Measurements from ENCODE around the gene GK.
"Not testable (repeated sequence)": the region's sequence is repeated elsewhere in the genome, so short reads cannot be mapped to it uniquely, and the experiment has no call there.

GK gene

GRCh38 chrX:30654386-30654785, 1.2 kb downstream of the GK start:
- not testable (repeated sequence) for DNase-seq (ENCODE audit: low read depth)

GRCh38 chrX:30654989-30655607, 1.9 kb downstream of the GK start:
- peak; percentile 33 for DNase-seq (ENCODE audit: low read depth)

GRCh38 chrX:30655991-30656390, 2.8 kb downstream of the GK start:
- DNase-seq (ENCODE audit: low read depth), result no peak

GRCh38 chrX:30657196-30658161, 4.3 kb downstream of the GK start:
- DNase-seq (ENCODE audit: low read depth), result peak; percentile 38

- DNase-seq (ENCODE audit: low read depth), result peak; percentile 91
These were observed 6.2 kb downstream of the GK start for GRCh38 chrX:30659421-30659820.

GRCh38 chrX:30661228-30661627, 8.0 kb downstream of the GK start:
- DNase-seq (ENCODE audit: low read depth), result no peak

- no peak for DNase-seq (ENCODE audit: low read depth)
These were observed 10.1 kb downstream of the GK start for GRCh38 chrX:30663322-30663721.

- no peak for DNase-seq (ENCODE audit: low read depth)
These were observed 12.2 kb downstream of the GK start for GRCh38 chrX:30665471-30665870.

- no peak for DNase-seq (ENCODE audit: low read depth)
These were observed 12.9 kb downstream of the GK start for GRCh38 chrX:30666094-30666493.

- no peak for DNase-seq (ENCODE audit: low read depth)
These were observed 15.4 kb downstream of the GK start for GRCh38 chrX:30668581-30668980.

- not testable (repeated sequence) for DNase-seq (ENCODE audit: low read depth)
These were observed 18.0 kb downstream of the GK start for GRCh38 chrX:30671189-30671588.

GRCh38 chrX:30673127-30673796, 20.0 kb downstream of the GK start:
- no peak for DNase-seq (ENCODE audit: low read depth)

GRCh38 chrX:30673884-30674598, 20.8 kb downstream of the GK start:
- DNase-seq (ENCODE audit: low read depth), result no peak

- DNase-seq (ENCODE audit: low read depth), result no peak
These were observed 21.6 kb downstream of the GK start for GRCh38 chrX:30674799-30675198.

- no peak for DNase-seq (ENCODE audit: low read depth)
These were observed 26.1 kb downstream of the GK start for GRCh38 chrX:30679369-30679768.

- no peak for DNase-seq (ENCODE audit: low read depth)
These were observed 27.4 kb downstream of the GK start for GRCh38 chrX:30680618-30681017.

GRCh38 chrX:30688641-30689040, 35.4 kb downstream of the GK start:
- no peak for DNase-seq (ENCODE audit: low read depth)

- DNase-seq (ENCODE audit: low read depth), result no peak
These were observed 35.9 kb downstream of the GK start for GRCh38 chrX:30689116-30689515.

- peak; percentile 50 for DNase-seq (ENCODE audit: low read depth)
These were observed 37.1 kb downstream of the GK start for GRCh38 chrX:30690330-30690729.

- no peak for DNase-seq (ENCODE audit: low read depth)
These were observed 40.9 kb downstream of the GK start for GRCh38 chrX:30693999-30694650.

- DNase-seq (ENCODE audit: low read depth), result peak; percentile 92
These were observed 49.5 kb downstream of the GK start for GRCh38 chrX:30702736-30703135.
